Measurements from ENCODE around the gene RNF135. TPM values are rescaled to one million over a fixed set of nuclear protein-coding genes. Genes with fewer than 3 reads are reported as not detected.

The RNF135 gene
- total RNA-seq, 1 donor from 2014 or later = 15.3 TPM

- no peak overlapping the region for H3K4me3 ChIP-seq (ENCODE audit: low read depth, low read length)
- no peak for DNase-seq (ENCODE audit: low read depth)
- TF ChIP-seq CTCF (conservative IDR thresholded peaks at IDR 0.05; ENCODE audit: low read depth, low read length) = no peak
Observed at GRCh38 chr17:30947796-30948195, 23.0 kb upstream of the RNF135 start.

- no peak overlapping the region for H3K4me3 ChIP-seq (ENCODE audit: low read depth, low read length)
- DNase-seq (ENCODE audit: low read depth) = no peak
- no peak for TF ChIP-seq CTCF (conservative IDR thresholded peaks at IDR 0.05; ENCODE audit: low read depth, low read length)
Observed at GRCh38 chr17:30950189-30950588, 20.6 kb upstream of the RNF135 start.

GRCh38 chr17:30950669-30951399 is 20.0 kb upstream of the RNF135 start:
- H3K4me3 ChIP-seq (ENCODE audit: low read depth, low read length) = no peak overlapping the region
- DNase-seq (ENCODE audit: low read depth) = no peak
- no peak for TF ChIP-seq CTCF (conservative IDR thresholded peaks at IDR 0.05; ENCODE audit: low read depth, low read length)

GRCh38 chr17:30952638-30953393 is 18.0 kb upstream of the RNF135 start:
- TF ChIP-seq CTCF (conservative IDR thresholded peaks at IDR 0.05; ENCODE audit: low read depth, low read length) = no peak
- DNase-seq (ENCODE audit: low read depth) = no peak
- no peak overlapping the region for H3K4me3 ChIP-seq (ENCODE audit: low read depth, low read length)

GRCh38 chr17:30954046-30954830 is 16.6 kb upstream of the RNF135 start:
- TF ChIP-seq CTCF (conservative IDR thresholded peaks at IDR 0.05; ENCODE audit: low read depth, low read length) = no peak
- H3K4me3 ChIP-seq (ENCODE audit: low read depth, low read length) = no peak overlapping the region
- no peak for DNase-seq (ENCODE audit: low read depth)

GRCh38 chr17:30956764-30957374 is 14.0 kb upstream of the RNF135 start:
- H3K4me3 ChIP-seq (ENCODE audit: low read depth, low read length) = no peak overlapping the region
- TF ChIP-seq CTCF (conservative IDR thresholded peaks at IDR 0.05; ENCODE audit: low read depth, low read length) = no peak
- DNase-seq (ENCODE audit: low read depth) = no peak
